ENCODE measurements around the gene TRIM54.
"Not testable (repeated sequence)": the region's sequence is repeated elsewhere in the genome, so short reads cannot be mapped to it uniquely, and the experiment has no call there.

The TRIM54 gene

DNA sequence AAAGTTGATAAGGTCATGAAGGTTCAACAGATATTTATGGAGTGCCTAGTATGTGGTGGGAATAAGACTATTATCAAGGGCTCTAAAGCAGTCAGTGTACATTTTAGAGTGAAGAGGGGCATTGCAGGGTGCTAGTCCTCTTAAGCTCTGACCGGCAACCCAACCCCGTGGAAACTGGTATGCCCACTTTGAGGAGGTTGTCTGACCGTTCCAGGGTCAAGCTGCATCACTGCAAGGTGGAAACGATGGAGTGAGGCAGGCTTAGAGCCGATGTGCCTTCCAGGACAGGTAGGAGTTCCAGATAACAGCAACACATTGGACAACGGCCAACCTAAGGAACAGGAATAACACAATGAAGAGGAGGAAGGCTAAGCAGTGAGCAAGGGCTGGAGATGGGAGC lies 27.4 kb downstream of the TRIM54 start:
- H3K4me3 ChIP-seq (ENCODE audit: low read depth, low read length): no peak overlapping the region

- H3K4me3 ChIP-seq (ENCODE audit: low read depth, low read length): no peak overlapping the region
Observed at GRCh38 chr2:27312152-27312551, 29.9 kb downstream of the TRIM54 start.

- H3K4me3 ChIP-seq (ENCODE audit: low read depth, low read length): no peak overlapping the region
Observed at GRCh38 chr2:27313882-27314645, 31.8 kb downstream of the TRIM54 start.

GRCh38 chr2:27314709-27315108 lies 32.5 kb downstream of the TRIM54 start:
- H3K4me3 ChIP-seq (ENCODE audit: low read depth, low read length): no peak overlapping the region

DNA sequence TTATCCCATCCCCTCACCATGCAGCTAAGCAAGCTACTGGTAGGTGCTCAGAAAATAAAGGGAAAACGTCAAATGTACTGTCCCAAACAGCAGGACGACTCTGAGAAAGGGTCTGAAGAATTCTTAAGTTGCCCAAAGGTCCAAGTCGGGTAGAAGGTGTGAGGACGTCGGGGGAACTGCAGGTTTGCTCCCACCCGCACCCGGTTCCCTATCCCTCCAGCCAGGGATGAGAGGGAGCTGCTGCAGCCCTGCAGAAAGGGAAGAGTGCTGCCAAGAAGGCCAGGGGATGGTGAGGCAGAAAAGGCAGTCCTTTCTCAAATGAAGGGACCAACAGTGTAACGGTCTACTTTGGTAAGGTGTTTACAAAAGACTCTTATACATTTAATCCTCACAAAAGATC lies 32.9 kb downstream of the TRIM54 start:
- H3K4me3 ChIP-seq (ENCODE audit: low read depth, low read length): no peak overlapping the region

GRCh38 chr2:27316655-27317412 lies 34.6 kb downstream of the TRIM54 start:
- no peak overlapping the region for H3K4me3 ChIP-seq (ENCODE audit: low read depth, low read length)

- not testable (repeated sequence) for H3K4me3 ChIP-seq (ENCODE audit: low read depth, low read length)
Observed at GRCh38 chr2:27319839-27320238, 37.6 kb downstream of the TRIM54 start.

GRCh38 chr2:27320958-27321543 lies 38.8 kb downstream of the TRIM54 start:
- no peak overlapping the region for H3K4me3 ChIP-seq (ENCODE audit: low read depth, low read length)

GRCh38 chr2:27322301-27322765 lies 40.1 kb downstream of the TRIM54 start:
- peak overlapping the region; percentile 80 for H3K4me3 ChIP-seq (ENCODE audit: low read depth, low read length)

DNA sequence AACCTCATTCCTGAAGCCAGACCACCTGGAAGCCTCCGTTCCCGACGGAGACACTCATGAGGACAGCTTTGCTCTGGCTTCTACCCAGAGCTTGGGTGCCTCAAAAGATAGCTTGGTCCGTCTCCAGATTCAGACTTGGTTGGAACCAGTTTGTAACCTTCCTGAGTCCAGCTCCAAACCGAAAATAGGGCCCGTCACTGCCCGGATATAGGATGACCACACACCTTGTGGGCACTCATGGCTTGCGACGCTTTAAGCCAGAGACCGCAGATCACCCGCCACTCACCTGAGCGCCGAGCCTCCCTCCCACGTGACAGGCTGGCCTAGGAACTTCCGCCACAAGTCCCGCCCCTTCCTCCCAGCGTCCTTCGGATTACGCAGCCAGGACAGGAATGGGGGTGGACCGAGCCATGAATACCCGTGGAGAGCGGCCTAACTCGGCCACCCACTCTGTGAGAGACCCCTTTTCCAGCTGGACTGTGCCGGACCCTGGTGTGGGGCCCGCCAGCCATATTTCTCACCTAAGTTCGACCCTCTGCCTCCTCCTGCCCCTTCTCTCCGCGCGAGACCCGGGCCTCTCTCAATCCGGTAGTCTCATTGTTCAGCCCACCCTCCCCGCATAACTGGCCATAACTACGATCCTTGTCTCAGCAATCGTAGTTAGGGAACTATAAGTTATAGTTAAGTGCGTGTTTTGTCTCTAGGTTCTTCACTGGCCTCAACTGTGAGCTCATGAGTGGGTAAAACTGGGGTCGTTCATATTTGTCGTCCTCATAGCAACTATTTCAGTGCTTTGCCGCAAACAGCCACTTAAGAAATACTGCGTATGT lies 40.8 kb downstream of the TRIM54 start, which contains the start of gene MPV17:
MPV17 (minus strand) TSS at position 332 of the 830 bp plus-strand sequence. CDS start 580 bp downstream, outside the sequence.
- peak within 1 kb of the TSS; percentile 80 for H3K4me3 ChIP-seq (ENCODE audit: low read depth, low read length)

GRCh38 chr2:27323596-27324285 lies 41.5 kb downstream of the TRIM54 start:
- peak overlapping the region; percentile 80 for H3K4me3 ChIP-seq (ENCODE audit: low read depth, low read length)

DNA sequence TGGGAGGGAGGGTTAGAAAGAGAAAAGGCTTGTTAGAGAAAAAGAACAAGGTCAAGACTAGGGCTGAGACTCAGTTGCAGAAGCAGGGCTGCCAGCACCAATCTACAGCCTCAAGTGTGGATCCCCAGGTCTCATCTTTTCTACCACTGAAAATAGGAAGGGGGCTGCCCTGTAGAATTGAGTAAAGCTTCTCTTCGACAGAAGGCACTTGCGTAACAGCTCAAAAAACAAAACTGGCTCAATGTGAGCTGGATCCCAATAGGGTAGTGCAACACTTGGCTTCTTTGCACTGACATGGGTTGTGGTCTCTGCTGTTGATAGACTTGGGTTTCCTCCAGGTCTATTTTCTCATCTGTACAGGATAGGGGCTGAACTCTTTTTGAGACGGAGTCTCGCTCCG lies 42.5 kb downstream of the TRIM54 start:
- H3K4me3 ChIP-seq (ENCODE audit: low read depth, low read length): no peak overlapping the region

DNA sequence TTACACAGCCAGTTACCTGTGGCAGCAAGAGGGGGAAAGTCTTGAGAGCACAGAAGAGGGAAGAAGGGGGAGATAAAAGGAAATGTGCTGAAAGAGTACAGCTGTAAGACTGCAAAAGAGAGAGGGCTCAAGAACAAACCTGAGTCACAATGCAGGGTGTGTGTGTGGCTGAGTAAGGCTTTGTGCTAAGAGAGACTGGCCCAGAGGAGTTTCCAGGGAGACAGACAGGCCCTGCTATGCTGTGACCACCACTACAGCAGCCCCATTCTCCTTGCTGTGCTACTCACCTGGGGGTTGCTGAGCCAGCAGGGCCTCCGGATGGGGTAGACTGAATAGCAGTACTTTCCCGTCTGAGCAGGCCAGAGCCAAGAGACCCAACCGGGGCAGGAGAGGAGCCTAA lies 53.1 kb downstream of the TRIM54 start:
- no peak overlapping the region for H3K4me3 ChIP-seq (ENCODE audit: low read depth, low read length)

DNA sequence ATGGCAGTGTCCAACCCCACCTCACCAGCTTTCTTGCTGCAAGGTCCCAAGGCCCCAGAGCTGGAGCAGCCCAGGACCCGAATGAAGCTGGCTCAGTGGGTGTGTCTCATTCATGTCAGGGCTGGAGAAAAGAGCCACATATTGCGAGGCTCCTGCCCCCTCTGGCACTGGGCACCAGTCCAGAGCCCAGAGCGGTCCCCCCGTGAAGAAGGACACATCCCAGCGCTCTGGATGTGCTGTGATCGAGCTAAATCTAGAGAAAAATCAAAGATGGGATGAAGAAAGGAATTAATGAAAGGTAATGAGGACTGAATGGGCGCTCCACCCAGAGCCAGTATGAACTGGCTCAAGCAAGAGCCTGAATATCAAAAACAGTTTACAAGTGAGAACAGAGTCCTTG lies 53.9 kb downstream of the TRIM54 start:
- no peak overlapping the region for H3K4me3 ChIP-seq (ENCODE audit: low read depth, low read length)

DNA sequence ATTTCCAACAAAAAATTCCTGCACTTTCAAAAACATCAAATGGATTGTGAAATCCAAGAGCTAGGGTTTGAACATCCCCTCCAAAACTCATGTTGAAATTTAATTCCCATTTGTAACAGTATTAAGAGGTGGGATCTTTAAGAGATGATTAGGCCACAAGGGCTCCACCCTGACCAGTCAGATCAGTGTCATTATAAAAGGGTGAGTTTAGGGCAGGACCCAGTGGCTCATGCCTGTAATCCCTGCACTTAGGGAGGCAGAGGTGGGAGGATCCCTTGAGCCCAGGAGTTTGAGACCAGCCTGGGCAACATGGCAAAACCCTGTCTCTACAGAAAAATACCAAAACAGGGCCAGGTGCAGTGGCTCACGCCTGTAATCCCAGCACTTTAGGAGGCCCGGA lies 65.4 kb downstream of the TRIM54 start:
- no peak overlapping the region for H3K4me3 ChIP-seq (ENCODE audit: low read depth, low read length)

DNA sequence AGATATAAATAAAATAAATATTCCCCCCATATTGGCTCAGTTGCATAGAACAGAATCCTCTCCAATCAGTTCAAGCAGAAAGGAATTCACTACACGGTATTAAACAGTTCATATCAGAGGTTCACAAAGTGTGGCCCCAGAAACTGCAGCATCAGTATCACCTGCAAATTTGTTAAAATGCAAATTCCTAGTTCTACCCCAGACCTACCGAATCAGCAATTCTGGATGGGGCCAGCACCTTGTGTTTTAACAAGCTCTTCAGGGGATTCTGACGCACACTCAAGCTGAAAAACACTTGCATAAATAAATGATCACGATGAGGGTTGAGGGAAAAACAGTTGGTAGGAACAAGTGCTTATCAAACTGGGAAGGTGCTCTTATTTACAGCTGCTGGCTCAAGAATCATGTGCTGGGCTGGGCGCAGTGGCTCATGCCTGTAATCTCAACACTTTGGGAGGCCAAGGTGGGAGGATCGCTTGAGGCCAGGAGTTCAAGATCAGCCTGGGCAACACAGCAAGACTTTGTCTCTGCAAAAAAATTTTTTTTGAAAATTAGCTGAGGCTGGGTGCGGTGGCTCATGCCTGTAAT lies 68.0 kb downstream of the TRIM54 start:
- H3K4me3 ChIP-seq (ENCODE audit: low read depth, low read length): no peak overlapping the region

DNA sequence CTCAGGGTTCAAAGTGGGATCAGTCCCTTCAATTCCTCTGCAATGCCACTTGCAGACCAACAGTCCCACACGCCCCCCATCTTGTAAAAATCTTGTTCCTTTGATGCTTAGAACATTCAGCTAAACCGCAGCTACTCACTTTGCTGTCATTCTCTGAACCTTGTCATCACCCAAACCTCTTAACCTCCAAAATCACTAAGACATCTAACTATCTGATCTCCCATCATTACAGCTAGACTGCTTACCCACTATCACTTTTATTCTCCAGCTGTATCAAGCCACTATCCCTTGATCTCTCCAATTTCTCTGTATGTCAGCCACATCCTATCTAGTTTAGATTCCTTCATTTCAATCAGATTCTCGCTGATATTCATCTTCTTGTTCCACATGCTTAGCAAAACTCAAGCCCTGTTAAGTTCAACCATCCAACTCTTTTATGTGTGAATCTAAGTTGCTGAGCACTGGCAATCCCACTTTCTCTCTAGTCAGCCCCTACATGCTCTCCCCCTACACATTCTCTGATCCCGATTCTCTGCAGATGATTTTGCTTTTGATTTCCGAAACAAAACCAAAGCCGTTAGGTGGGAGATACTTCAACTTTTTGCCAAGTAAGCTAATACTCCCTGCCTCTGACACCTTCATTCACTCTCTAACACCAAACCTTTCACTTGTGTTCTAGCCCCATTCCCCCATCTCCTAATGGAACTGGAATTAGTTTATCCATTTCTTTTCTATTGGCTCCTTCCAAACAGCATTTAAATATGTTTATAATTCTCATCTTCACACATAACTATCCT lies 69.8 kb downstream of the TRIM54 start:
- no peak overlapping the region for H3K4me3 ChIP-seq (ENCODE audit: low read depth, low read length)

GRCh38 chr2:27353386-27353761 lies 71.1 kb downstream of the TRIM54 start:
- not testable (repeated sequence) for H3K4me3 ChIP-seq (ENCODE audit: low read depth, low read length)
